HEK293T (cell line): ENCODE measurements around the gene ADGRL3.

ENCODE experiments used
- ARNT ChIP-seq: fragments of 450-650 bp; IDR thresholded peaks from 2 replicates; pipeline ENCODE4 v1.6.1; 2017; ENCODE audit warnings: mild to moderate bottlenecking
- ELF4 ChIP-seq: fragments of 450-650 bp; IDR thresholded peaks from 2 replicates; pipeline ENCODE4 v1.6.1; 2017; ENCODE audit warnings: antibody characterized with exemption
- FOXM1 ChIP-seq: fragments of 450-650 bp; IDR thresholded peaks from 2 replicates; pipeline ENCODE4 v1.6.1; 2017; ENCODE audit warnings: mild to moderate bottlenecking, borderline replicate concordance
- HDGF ChIP-seq: fragments of 450-650 bp; IDR thresholded peaks from 2 replicates; pipeline ENCODE4 v1.6.1; 2017; ENCODE audit warnings: antibody characterized with exemption, borderline replicate concordance
- NFRKB ChIP-seq: fragments of 450-650 bp; IDR thresholded peaks from 2 replicates; pipeline ENCODE4 v1.6.1; 2016; ENCODE audit warnings: mild to moderate bottlenecking, moderate library complexity
- PKNOX1 ChIP-seq: fragments of 450-650 bp; IDR thresholded peaks from 2 replicates; pipeline ENCODE4 v1.6.1; 2016
- SP1 ChIP-seq: fragments of 450-650 bp; IDR thresholded peaks from 2 replicates; pipeline ENCODE4 v1.6.1; 2017
- TARDBP ChIP-seq: fragments of 450-650 bp; IDR thresholded peaks from 2 replicates; pipeline ENCODE4 v1.6.1; 2016
- ZNF384 ChIP-seq: fragments of 450-650 bp; IDR thresholded peaks from 2 replicates; pipeline ENCODE4 v1.6.1; 2016

GRCh38 chr4:61750810-61751209, 550.7 kb downstream of the ADGRL3 start:
- TF ChIP-seq PKNOX1 (no peak), HDGF (no peak), ZNF384 (no peak), ELF4 (no peak), TARDBP (no peak), NFRKB (no peak), ARNT (no peak), SP1 (no peak), FOXM1 (no peak)
